ENCODE measurements around the gene ORC3.
A peak's percentile ranks its signal among the peaks of the same experiment; 100 is the strongest.

Gene ORC3

DNA sequence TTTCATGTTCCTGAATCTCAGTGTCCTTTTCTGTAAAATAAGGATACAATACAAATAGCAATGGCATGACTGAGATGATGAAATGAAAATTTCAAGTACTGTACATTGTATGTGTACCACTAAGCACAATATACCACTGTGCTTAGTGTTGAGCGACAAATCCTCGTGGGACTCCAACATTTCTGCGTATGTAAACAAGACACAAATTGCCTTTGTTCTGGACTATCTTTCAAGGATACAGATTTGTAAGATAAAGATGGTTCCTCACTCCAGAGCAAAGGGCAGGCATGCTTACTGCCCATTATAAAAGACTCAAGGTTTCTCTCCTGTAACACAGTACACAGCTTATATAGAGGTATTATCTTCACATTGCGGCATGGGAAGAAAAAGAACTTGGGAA lies 6.1 kb upstream of the ORC3 start:
- Histone ChIP-seq H3K4me3 (ENCODE audit: low read depth in 1 of 2, low read length in 1 of 2) (no peak overlapping the region), H3K27me3 (no peaks in the 10 kb centered on the region), H3K36me3 (peaks cover 37% of the 10 kb centered on the region), H3K4me1 (ENCODE audit: control insufficient read depth in 1 of 2, insufficient read depth in 1 of 2, low read depth in 1 of 2, low read length in 1 of 2) (peaks cover 13% of the 10 kb centered on the region in 2 experiments), H3K9me3 (no peaks in the 10 kb centered on the region), H3K27ac (no peak overlapping the region)
- TF ChIP-seq, protein P1, sequence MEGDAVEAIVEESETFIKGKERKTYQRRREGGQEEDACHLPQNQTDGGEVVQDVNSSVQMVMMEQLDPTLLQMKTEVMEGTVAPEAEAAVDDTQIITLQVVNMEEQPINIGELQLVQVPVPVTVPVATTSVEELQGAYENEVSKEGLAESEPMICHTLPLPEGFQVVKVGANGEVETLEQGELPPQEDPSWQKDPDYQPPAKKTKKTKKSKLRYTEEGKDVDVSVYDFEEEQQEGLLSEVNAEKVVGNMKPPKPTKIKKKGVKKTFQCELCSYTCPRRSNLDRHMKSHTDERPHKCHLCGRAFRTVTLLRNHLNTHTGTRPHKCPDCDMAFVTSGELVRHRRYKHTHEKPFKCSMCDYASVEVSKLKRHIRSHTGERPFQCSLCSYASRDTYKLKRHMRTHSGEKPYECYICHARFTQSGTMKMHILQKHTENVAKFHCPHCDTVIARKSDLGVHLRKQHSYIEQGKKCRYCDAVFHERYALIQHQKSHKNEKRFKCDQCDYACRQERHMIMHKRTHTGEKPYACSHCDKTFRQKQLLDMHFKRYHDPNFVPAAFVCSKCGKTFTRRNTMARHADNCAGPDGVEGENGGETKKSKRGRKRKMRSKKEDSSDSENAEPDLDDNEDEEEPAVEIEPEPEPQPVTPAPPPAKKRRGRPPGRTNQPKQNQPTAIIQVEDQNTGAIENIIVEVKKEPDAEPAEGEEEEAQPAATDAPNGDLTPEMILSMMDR (IDR thresholded peaks at IDR 0.05) = no peak

DNA sequence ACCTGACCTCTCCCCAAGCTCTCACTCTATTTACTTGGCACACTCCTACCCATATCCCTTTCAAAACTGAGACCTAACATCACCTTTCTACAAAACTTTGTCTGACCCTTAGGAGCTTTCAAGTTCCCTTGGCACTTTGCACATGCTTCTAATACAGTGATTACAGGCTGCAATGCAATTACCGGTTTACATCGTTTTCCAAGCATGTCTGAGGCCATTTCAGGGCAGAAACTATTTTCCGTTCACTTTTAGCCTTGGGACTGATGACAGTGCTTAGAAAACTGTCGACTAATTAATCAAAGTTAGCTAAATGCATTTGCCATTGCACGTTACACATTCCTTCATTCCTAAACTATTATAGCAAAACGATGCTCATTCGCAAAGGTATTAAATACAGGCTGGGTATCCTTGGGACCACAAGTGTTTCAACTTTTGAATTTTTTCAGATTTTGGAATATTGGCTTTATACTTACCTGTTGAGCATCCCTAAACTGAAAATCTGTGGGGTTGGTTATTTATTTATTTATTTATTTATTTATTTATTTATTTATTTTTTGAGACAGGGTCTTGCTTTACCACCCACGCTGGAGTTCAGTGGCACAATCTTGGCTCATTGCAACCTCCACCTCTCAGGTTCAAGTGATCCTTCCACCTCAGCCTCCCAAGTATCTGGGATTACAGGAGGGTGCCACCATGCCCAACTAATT lies 3.4 kb upstream of the ORC3 start:
- H3K4me1 ChIP-seq (ENCODE audit: control insufficient read depth in 1 of 2, insufficient read depth in 1 of 2, low read depth in 1 of 2, low read length in 1 of 2) = peaks cover 28 to 33% of the 10 kb centered on the region in 2 experiments
- peaks cover 19% of the 10 kb centered on the region for H3K36me3 ChIP-seq
- TF ChIP-seq, protein P1 (IDR thresholded peaks at IDR 0.05) = no peak
- no peaks in the 10 kb centered on the region for H3K27me3 ChIP-seq
- no peak overlapping the region for H3K4me3 ChIP-seq (ENCODE audit: low read depth in 1 of 2, low read length in 1 of 2)
- H3K27ac ChIP-seq = no peak overlapping the region
- H3K9me3 ChIP-seq = no peaks in the 10 kb centered on the region

DNA sequence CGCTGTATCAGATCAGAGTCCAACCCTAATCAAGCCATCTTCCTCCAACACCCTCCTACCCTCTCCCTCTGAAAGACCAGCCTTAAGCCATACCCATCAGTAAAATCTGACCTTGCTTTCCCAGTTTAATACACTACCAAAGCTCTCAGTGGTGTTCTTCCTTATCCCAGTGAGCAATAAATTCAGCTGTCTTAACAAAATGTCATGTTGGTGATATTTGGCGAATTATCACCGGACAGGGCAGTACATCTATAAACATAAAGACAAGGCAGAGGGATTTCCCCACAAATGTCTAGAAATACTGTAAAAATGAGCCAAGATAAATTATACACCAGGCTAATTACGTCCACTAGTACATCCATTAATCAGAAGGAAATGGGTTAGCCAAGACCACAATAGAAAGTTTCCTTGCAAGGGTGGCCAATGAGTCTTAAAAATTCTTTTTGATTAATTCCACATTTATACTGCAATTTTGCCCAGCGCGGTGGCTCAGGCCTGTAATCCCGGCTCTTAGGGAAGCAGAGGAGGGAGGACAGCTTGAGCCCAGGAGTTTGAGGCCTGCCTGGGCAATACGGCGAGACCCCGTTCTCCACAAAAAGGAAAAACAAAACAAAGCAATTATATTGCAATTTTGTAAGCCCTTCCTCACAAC lies 1.1 kb upstream of the ORC3 start:
- peak overlapping the region; percentile 83 to 93 for H3K4me3 ChIP-seq (ENCODE audit: low read depth in 1 of 2, low read length in 1 of 2)
- H3K36me3 ChIP-seq = peaks cover 4% of the 10 kb centered on the region
- H3K9me3 ChIP-seq = no peaks in the 10 kb centered on the region
- H3K27me3 ChIP-seq = no peaks in the 10 kb centered on the region
- peak overlapping the region; percentile 87 for H3K27ac ChIP-seq
- TF ChIP-seq, protein P1 (IDR thresholded peaks at IDR 0.05) = no peak
- H3K4me1 ChIP-seq (ENCODE audit: control insufficient read depth in 1 of 2, insufficient read depth in 1 of 2, low read depth in 1 of 2, low read length in 1 of 2) = peaks cover 28 to 33% of the 10 kb centered on the region in 2 experiments

DNA sequence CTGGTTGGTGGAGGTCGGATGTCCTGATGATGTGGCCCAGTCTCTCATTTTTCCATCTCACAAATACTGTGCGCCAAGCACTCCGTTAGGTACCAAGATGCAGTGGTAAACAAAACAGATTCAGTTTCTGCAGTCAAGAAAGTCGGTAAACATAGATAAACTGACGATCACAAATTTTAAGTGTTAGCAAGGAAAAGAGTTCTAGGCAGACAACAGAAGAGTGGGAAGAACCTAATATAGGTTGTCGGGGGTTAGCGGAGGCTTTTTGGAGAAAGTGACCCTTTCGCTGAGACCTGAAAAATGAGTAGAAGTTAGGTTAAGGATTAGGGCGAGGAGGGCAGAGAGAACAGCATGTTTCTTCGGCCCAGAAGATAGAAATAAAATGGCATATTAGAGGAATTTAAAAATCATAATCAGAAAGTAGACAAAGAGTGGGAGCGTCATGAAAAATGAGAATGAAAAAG lies 514 bp downstream of the ORC3 start:
- Histone ChIP-seq H3K4me1 (ENCODE audit: control insufficient read depth in 1 of 2, insufficient read depth in 1 of 2, low read depth in 1 of 2, low read length in 1 of 2) (peaks cover 28 to 33% of the 10 kb centered on the region in 2 experiments), H3K27me3 (no peaks in the 10 kb centered on the region), H3K27ac (peak overlapping the region; percentile 87), H3K9me3 (no peaks in the 10 kb centered on the region), H3K4me3 (ENCODE audit: low read depth in 1 of 2, low read length in 1 of 2) (peak overlapping the region; percentile 83 to 93), H3K36me3 (peaks cover 13% of the 10 kb centered on the region)
- TF ChIP-seq, protein P1 (IDR thresholded peaks at IDR 0.05) = no peak

DNA sequence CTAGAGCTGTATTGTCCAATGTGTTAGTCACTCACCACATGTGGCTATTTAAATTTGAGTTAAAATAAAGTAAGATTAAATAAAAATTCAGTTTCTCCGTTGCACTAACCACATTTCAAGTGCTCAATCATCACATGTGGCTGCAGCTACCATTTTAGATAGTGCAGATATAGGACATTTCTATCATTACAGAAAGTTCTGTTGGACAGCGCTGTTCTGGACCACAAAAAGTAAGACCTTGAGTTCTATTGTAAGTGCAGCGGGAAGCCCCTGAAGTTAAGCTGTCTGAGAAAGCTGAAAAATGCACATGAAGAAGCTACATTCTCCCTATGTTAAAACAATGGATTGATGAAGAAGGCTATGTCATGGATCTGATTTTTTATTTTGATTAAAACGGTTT lies 1.1 kb downstream of the ORC3 start:
- Histone ChIP-seq H3K9me3 (no peaks in the 10 kb centered on the region), H3K36me3 (peaks cover 17% of the 10 kb centered on the region), H3K4me1 (ENCODE audit: control insufficient read depth in 1 of 2, insufficient read depth in 1 of 2, low read depth in 1 of 2, low read length in 1 of 2) (peaks cover 28 to 33% of the 10 kb centered on the region in 2 experiments), H3K27ac (no peak overlapping the region), H3K27me3 (no peaks in the 10 kb centered on the region), H3K4me3 (ENCODE audit: low read depth in 1 of 2, low read length in 1 of 2) (peak overlapping the region; percentile 83 to 93)
- TF ChIP-seq, protein P1 (IDR thresholded peaks at IDR 0.05) = no peak
